ENCODE results near the gene AMZ2. TPM values are rescaled to one million over a fixed set of nuclear protein-coding genes. Genes with fewer than 3 reads are reported as not detected.
"Not testable (repeated sequence)": the region's sequence is repeated elsewhere in the genome, so short reads cannot be mapped to it uniquely, and the experiment has no call there.

AMZ2 gene
- total RNA-seq, 4 donors from 2014 or later, result 32.7 to 45.6 (median 32.8) TPM; not detected in 1

GRCh38 chr17:68200689-68201417 is 47.0 kb upstream of the AMZ2 start:
- peaks cover 14 to 61% (median 54%) of the 10 kb centered on the region in 4 donors for H3K4me1 ChIP-seq
- no peaks in the 10 kb centered on the region for H3K36me3 ChIP-seq
- in situ Hi-C loops (cut with MboI; ENCODE audit: low pct_ligation_motif_present in 1 of 4, low pct_unique_long_range_greater_than_20kb in 1 of 4, low sequenced_read_pairs in 3 of 4), result no loop called here
- H3K9me3 ChIP-seq, result no peaks in the 10 kb centered on the region
- no peak overlapping the region for H3K27ac ChIP-seq
- peak; percentile 80 for DNase-seq
- peaks cover 75% of the 10 kb centered on the region for H3K27me3 ChIP-seq
- H3K4me3 ChIP-seq, result peak overlapping the region in 2 of 4 donors; percentile 10 to 47
- TF ChIP-seq POLR2AphosphoS5 (IDR thresholded peaks at IDR 0.05), result no peak
- TF ChIP-seq CTCF (IDR thresholded peaks at IDR 0.05), result peak; percentile 83 to 96 (median 93)
- intact Hi-C loops (cut with DNase I; ENCODE audit: low total_unique reads), result no loop called here
- 5% methylated on average over 20 of the region's 31 CpGs; no CpG with 5 or more reads in 1 of the 2 donors for WGBS, 2 donors (ENCODE audit: low coverage in 1 of 2)

GRCh38 chr17:68201418-68201771 is 46.4 kb upstream of the AMZ2 start:
- peaks cover 14 to 61% (median 49%) of the 10 kb centered on the region in 4 donors for H3K4me1 ChIP-seq

GRCh38 chr17:68202321-68202720 is 45.5 kb upstream of the AMZ2 start:
- H3K4me3 ChIP-seq; DNase-seq; H3K27ac ChIP-seq; in situ Hi-C loops (cut with MboI; ENCODE audit: low pct_ligation_motif_present in 1 of 4, low pct_unique_long_range_greater_than_20kb in 1 of 4, low sequenced_read_pairs in 3 of 4); H3K9me3 ChIP-seq; intact Hi-C loops (cut with DNase I; ENCODE audit: low total_unique reads); H3K36me3 ChIP-seq: not testable (repeated sequence)
- H3K4me1 ChIP-seq, result peaks cover 7 to 54% (median 40%) of the 10 kb centered on the region in 4 donors
- peaks cover 60% of the 10 kb centered on the region for H3K27me3 ChIP-seq
- WGBS, 2 donors (ENCODE audit: low coverage in 1 of 2), result 86 to 90% methylated on average over 2 of the region's 2 CpGs

More at GRCh38 chr17:68201418-68201771, 46.4 kb upstream of the AMZ2 start:
- H3K27ac ChIP-seq; H3K36me3 ChIP-seq; in situ Hi-C loops (cut with MboI; ENCODE audit: low pct_ligation_motif_present in 1 of 4, low pct_unique_long_range_greater_than_20kb in 1 of 4, low sequenced_read_pairs in 3 of 4); H3K4me3 ChIP-seq; intact Hi-C loops (cut with DNase I; ENCODE audit: low total_unique reads); H3K9me3 ChIP-seq; DNase-seq: not testable (repeated sequence)
- peaks cover 70% of the 10 kb centered on the region for H3K27me3 ChIP-seq
- 32 to 60% methylated on average over 1 to 3 of the region's 3 CpGs for WGBS, 2 donors (ENCODE audit: low coverage in 1 of 2)

- Histone ChIP-seq H3K9me3 (no peaks in the 10 kb centered on the region), H3K36me3 (no peaks in the 10 kb centered on the region), H3K27ac (peak overlapping the region; percentile 88 to 91 (median 90)), H3K27me3 (peaks cover 36% of the 10 kb centered on the region), H3K4me3 (peak overlapping the region; percentile 6 to 91 (median 76)), H3K4me1 (peaks cover 4 to 31% (median 17%) of the 10 kb centered on the region in 4 donors)
- intact Hi-C loops (cut with DNase I; ENCODE audit: low total_unique reads) (no loop called here), in situ Hi-C loops (cut with MboI; ENCODE audit: low pct_ligation_motif_present in 1 of 4, low pct_unique_long_range_greater_than_20kb in 1 of 4, low sequenced_read_pairs in 3 of 4) (no loop called here)
- TF ChIP-seq POLR2AphosphoS5 (IDR thresholded peaks at IDR 0.05) (no peak), CTCF (IDR thresholded peaks at IDR 0.05) (no peak), EP300 (IDR thresholded peaks at IDR 0.05; ENCODE audit: low read depth) (no peak), POLR2A (IDR thresholded peaks at IDR 0.05) (no peak)
- no peak for DNase-seq
- 6% methylated on average over 21 of the region's 22 CpGs; no CpG with 5 or more reads in 1 of the 2 donors for WGBS, 2 donors (ENCODE audit: low coverage in 1 of 2)
Measured at GRCh38 chr17:68204736-68205135, 43.1 kb upstream of the AMZ2 start.

- intact Hi-C loops (cut with DNase I; ENCODE audit: low total_unique reads), result no loop called here
- whole genome bisulfite sequencing, 2 donors (ENCODE audit: low coverage in 1 of 2), result 0% methylated on average over 12 of the region's 71 CpGs; no CpG with 5 or more reads in 1 of the 2 donors
- Histone ChIP-seq H3K27me3 (peaks cover 30% of the 10 kb centered on the region), H3K27ac (peak overlapping the region; percentile 88 to 91 (median 90)), H3K36me3 (no peaks in the 10 kb centered on the region), H3K9me3 (no peaks in the 10 kb centered on the region), H3K4me1 (peaks cover 4 to 25% (median 12%) of the 10 kb centered on the region in 4 donors), H3K4me3 (peak overlapping the region; percentile 68 to 91 (median 76))
- TF ChIP-seq POLR2AphosphoS5 (IDR thresholded peaks at IDR 0.05) (peak; percentile 86 to 91 (median 89)), CTCF (IDR thresholded peaks at IDR 0.05) (peak; percentile 62 to 95 (median 88)), POLR2A (IDR thresholded peaks at IDR 0.05) (peak; percentile 66), EP300 (IDR thresholded peaks at IDR 0.05; ENCODE audit: low read depth) (no peak)
- peak; percentile 93 for DNase-seq
- in situ Hi-C loops (cut with MboI; ENCODE audit: low pct_ligation_motif_present in 1 of 4, low pct_unique_long_range_greater_than_20kb in 1 of 4, low sequenced_read_pairs in 3 of 4), result no loop called here
Measured at GRCh38 chr17:68205251-68205807, 42.5 kb upstream of the AMZ2 start.

Data from transverse colon (tissue), 4 donors.